Measurements from ENCODE around the gene ABCA7. TPM values are rescaled to one million over a fixed set of nuclear protein-coding genes. Genes with fewer than 3 reads are reported as not detected.

Gene ABCA7
- total RNA-seq, 2 experiments from 2014 or later: 9.8 to 11.2 TPM

DNA sequence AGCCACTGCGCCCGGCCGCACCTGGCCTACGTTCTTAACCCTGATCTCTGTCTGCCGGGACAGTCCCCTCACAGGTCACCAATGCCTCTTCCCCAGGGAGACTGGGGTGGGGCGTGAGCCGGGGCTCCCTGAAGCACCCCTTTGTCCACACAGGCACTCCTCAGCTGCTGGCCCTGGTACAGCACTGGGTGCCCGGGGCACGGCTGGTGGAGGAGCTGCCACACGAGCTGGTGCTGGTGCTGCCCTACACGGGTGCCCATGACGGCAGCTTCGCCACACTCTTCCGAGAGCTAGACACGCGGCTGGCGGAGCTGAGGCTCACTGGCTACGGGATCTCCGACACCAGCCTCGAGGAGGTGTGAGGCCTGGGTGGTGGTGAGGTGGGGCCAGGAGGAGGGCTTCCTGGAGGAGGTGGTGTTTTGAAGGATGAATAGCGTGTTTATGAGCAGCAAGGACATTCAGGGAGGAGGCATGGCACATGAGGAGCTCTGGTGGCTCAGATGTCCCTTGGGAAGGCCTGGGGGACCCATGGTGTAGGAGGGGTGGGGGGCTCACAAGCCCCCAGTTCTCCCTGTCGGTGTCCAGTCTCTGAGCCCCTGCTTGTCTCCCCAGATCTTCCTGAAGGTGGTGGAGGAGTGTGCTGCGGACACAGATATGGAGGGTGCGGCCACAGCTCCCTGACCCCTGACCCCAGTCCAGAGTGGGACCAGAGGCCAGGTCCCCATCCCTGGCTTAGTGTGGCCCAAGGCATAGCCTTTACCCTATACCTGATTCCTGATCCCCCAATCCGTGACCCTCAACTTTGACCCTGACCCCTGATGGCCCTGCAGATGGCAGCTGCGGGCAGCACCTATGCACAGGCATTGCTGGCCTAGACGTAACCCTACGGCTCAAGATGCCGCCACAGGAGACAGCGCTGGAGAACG, 13.5 kb downstream of the ABCA7 start:
- H3K36me3 Mint-ChIP-seq: peaks cover 34% of the 10 kb centered on the region
- H3K27ac Mint-ChIP-seq: no peak overlapping the region
- H3K9me3 Mint-ChIP-seq: peaks cover 19% of the 10 kb centered on the region
- no peak for DNase-seq
- H3K4me1 Mint-ChIP-seq: peaks cover 1% of the 10 kb centered on the region
- H3K27me3 Mint-ChIP-seq: no peaks in the 10 kb centered on the region
- H3K4me3 Mint-ChIP-seq: no peak overlapping the region

DNA sequence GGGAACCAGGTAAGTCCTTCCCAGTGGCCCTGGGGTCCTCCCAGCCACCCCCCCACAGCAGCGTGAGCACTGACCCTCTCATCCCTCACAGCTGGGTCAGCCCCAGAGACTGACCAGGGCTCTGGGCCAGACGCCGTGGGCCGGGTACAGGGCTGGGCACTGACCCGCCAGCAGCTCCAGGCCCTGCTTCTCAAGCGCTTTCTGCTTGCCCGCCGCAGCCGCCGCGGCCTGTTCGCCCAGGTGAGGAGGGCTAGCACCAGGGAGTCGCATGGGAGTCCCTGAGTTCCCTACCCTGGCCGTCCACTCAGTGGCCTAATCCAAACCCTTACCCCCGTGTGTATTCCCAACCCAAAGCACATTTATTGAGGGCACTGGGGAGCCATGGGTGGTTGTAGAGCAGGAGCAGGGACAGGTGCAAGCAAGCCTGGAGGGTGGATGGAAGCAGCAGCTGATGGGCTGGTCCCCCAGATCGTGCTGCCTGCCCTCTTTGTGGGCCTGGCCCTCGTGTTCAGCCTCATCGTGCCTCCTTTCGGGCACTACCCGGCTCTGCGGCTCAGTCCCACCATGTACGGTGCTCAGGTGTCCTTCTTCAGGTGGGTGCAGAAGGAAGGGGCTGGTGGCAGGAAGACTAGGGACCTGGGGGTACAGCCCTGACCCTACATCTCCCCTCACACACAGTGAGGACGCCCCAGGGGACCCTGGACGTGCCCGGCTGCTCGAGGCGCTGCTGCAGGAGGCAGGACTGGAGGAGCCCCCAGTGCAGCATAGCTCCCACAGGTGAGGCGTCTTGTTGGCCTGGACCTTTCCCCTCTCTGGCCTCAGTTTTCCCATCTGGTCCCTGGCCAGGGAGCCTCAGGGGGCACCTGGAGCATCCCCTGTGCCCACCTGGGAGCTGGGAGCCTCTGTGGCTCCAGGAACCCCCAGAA, 14.5 kb downstream of the ABCA7 start:
- Mint-ChIP-seq H3K27me3 (no peaks in the 10 kb centered on the region), H3K9me3 (peaks cover 19% of the 10 kb centered on the region), H3K36me3 (peaks cover 37% of the 10 kb centered on the region), H3K4me3 (no peak overlapping the region), H3K4me1 (peaks cover 1% of the 10 kb centered on the region), H3K27ac (no peak overlapping the region)
- no peak for DNase-seq

DNA sequence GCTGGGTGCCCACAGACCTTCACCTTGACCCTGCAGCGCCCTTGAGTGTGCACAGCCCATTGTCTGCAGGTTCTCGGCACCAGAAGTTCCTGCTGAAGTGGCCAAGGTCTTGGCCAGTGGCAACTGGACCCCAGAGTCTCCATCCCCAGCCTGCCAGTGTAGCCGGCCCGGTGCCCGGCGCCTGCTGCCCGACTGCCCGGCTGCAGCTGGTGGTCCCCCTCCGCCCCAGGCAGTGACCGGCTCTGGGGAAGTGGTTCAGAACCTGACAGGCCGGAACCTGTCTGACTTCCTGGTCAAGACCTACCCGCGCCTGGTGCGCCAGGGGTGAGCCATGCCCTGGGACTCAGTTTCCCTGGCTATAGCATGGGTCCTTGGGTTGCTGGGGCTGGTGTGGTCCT, 15.1 kb downstream of the ABCA7 start:
- no peak for DNase-seq
- H3K27me3 Mint-ChIP-seq: no peaks in the 10 kb centered on the region
- H3K27ac Mint-ChIP-seq: no peak overlapping the region
- peaks cover 42% of the 10 kb centered on the region for H3K36me3 Mint-ChIP-seq
- H3K4me1 Mint-ChIP-seq: peaks cover 1% of the 10 kb centered on the region
- H3K4me3 Mint-ChIP-seq: no peak overlapping the region
- peaks cover 19% of the 10 kb centered on the region for H3K9me3 Mint-ChIP-seq

- no peak for DNase-seq
- peaks cover 42% of the 10 kb centered on the region for H3K36me3 Mint-ChIP-seq
- peak overlapping the region; percentile 1 for H3K27ac Mint-ChIP-seq
- no peaks in the 10 kb centered on the region for H3K27me3 Mint-ChIP-seq
- H3K4me1 Mint-ChIP-seq: peaks cover 1% of the 10 kb centered on the region
- peaks cover 19% of the 10 kb centered on the region for H3K9me3 Mint-ChIP-seq
- no peak overlapping the region for H3K4me3 Mint-ChIP-seq
Measured at GRCh38 chr19:1055886-1056620, 16.1 kb downstream of the ABCA7 start.

- Mint-ChIP-seq H3K36me3 (peaks cover 43% of the 10 kb centered on the region), H3K4me3 (no peak overlapping the region), H3K9me3 (peaks cover 19% of the 10 kb centered on the region)
Measured at GRCh38 chr19:1057176-1057855, 17.4 kb downstream of the ABCA7 start.

GRCh38 chr19:1058112-1058511, 18.2 kb downstream of the ABCA7 start:
- Mint-ChIP-seq H3K27ac (peak overlapping the region; percentile 10), H3K36me3 (peaks cover 47% of the 10 kb centered on the region)

More at GRCh38 chr19:1057176-1057855, 17.4 kb downstream of the ABCA7 start:
- no peaks in the 10 kb centered on the region for H3K27me3 Mint-ChIP-seq
- DNase-seq: no peak
- H3K4me1 Mint-ChIP-seq: peaks cover 1% of the 10 kb centered on the region
- H3K27ac Mint-ChIP-seq: peak overlapping the region; percentile 56

GRCh38 chr19:1060689-1061088, 20.8 kb downstream of the ABCA7 start:
- H3K4me3 Mint-ChIP-seq: no peak overlapping the region

More at GRCh38 chr19:1058112-1058511, 18.2 kb downstream of the ABCA7 start:
- DNase-seq: no peak
- no peak overlapping the region for H3K4me3 Mint-ChIP-seq
- H3K9me3 Mint-ChIP-seq: peaks cover 19% of the 10 kb centered on the region
- H3K4me1 Mint-ChIP-seq: peaks cover 1% of the 10 kb centered on the region
- H3K27me3 Mint-ChIP-seq: no peaks in the 10 kb centered on the region

GRCh38 chr19:1061987-1062386, 22.1 kb downstream of the ABCA7 start:
- no peak overlapping the region for H3K27ac Mint-ChIP-seq
- peaks cover 11% of the 10 kb centered on the region for H3K9me3 Mint-ChIP-seq
- H3K27me3 Mint-ChIP-seq: no peaks in the 10 kb centered on the region
- DNase-seq: no peak
- H3K36me3 Mint-ChIP-seq: peaks cover 34% of the 10 kb centered on the region
- H3K4me1 Mint-ChIP-seq: peaks cover 12% of the 10 kb centered on the region
- no peak overlapping the region for H3K4me3 Mint-ChIP-seq

More at GRCh38 chr19:1060689-1061088, 20.8 kb downstream of the ABCA7 start:
- peaks cover 12% of the 10 kb centered on the region for H3K4me1 Mint-ChIP-seq
- H3K27me3 Mint-ChIP-seq: no peaks in the 10 kb centered on the region
- DNase-seq: no peak
- H3K9me3 Mint-ChIP-seq: peaks cover 20% of the 10 kb centered on the region
- peaks cover 46% of the 10 kb centered on the region for H3K36me3 Mint-ChIP-seq
- H3K27ac Mint-ChIP-seq: no peak overlapping the region

DNA sequence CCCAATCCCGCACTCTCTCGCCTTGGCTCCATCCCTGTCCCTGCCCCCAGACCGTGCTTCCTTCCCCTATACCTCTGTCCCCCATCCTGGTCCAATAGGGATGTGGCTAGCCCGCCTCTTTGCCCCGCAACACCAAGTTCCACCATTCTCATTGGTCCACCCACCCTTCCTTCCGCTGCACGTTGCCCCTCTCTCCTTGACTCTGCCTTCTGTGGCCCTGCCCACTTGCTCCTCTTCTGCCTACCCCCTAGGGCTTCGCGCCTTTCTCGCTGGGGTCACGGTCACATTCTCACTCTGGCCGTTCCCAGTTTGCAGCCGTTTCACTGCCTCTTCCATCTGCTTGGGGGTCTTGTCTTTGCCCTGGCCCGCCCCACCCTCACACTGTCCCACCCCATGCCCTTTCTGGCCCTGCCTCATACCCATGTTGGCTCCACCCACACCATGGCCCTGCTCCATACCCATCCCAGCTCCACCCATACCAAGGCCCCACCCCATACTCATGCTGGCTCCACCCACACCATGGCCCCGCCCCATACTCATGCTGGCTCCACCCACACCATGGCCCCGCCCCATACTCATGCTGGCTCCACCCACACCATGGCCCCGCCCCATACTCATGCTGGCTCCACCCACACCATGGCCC, 22.6 kb downstream of the ABCA7 start:
- Mint-ChIP-seq H3K9me3 (peaks cover 7% of the 10 kb centered on the region), H3K27me3 (no peaks in the 10 kb centered on the region)
- DNase-seq: no peak

GRCh38 chr19:1063030-1063908, 23.4 kb downstream of the ABCA7 start:
- peak; percentile 66 for DNase-seq
- Mint-ChIP-seq H3K4me3 (no peak overlapping the region), H3K27ac (no peak overlapping the region)

More for the DNA sequence above, 22.6 kb downstream of the ABCA7 start:
- peaks cover 11% of the 10 kb centered on the region for H3K4me1 Mint-ChIP-seq
- H3K4me3 Mint-ChIP-seq: no peak overlapping the region
- peaks cover 29% of the 10 kb centered on the region for H3K36me3 Mint-ChIP-seq
- H3K27ac Mint-ChIP-seq: no peak overlapping the region

DNA sequence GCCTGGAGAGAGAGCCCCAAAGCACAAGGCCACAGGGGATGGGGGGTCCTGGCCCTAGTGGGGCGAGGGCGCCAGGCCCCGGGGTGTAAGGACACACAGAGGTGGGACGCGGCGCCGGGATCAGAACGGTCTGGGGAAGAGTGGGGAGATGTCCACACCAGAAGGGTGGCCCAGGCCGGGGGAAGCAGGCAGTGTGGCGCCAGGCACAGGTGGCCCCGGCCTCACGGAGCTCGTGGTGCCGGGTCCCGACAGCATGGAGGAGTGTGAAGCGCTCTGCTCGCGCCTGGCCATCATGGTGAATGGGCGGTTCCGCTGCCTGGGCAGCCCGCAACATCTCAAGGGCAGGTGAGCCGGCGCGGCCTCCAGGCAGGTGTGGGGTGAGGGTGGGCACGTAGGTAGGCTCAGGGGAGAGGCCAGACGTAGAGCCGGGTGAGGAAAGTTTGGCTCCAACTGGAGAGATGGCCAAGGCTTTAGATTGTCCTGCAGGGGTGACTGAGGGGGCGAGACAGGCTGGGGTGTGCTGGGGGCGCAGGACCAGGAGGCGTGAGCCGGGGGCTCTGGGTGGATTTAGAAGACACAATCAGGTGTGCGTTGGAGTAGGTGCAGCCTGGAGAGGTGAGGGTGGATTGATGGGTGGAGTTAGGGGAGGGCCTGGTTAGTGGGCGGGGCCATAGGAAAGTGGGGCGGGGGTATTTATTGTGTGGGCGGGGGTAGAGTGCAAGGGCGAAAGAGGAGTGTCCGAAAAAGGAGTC, 24.2 kb downstream of the ABCA7 start:
- H3K27me3 Mint-ChIP-seq: no peaks in the 10 kb centered on the region
- peaks cover 2% of the 10 kb centered on the region for H3K9me3 Mint-ChIP-seq
- peaks cover 17% of the 10 kb centered on the region for H3K4me1 Mint-ChIP-seq
- DNase-seq: no peak
- H3K4me3 Mint-ChIP-seq: no peak overlapping the region
- H3K36me3 Mint-ChIP-seq: peaks cover 24% of the 10 kb centered on the region
- H3K27ac Mint-ChIP-seq: no peak overlapping the region

More at GRCh38 chr19:1063030-1063908, 23.4 kb downstream of the ABCA7 start:
- Mint-ChIP-seq H3K27me3 (no peaks in the 10 kb centered on the region), H3K36me3 (peaks cover 21% of the 10 kb centered on the region), H3K9me3 (peaks cover 2% of the 10 kb centered on the region), H3K4me1 (peaks cover 11% of the 10 kb centered on the region)

Data from activated naive CD8-positive, alpha-beta T cell treated with anti-CD3 and anti-CD28 coated beads for 36 hours (primary cell).